ENCODE results near the gene NFATC1.

The NFATC1 gene

DNA sequence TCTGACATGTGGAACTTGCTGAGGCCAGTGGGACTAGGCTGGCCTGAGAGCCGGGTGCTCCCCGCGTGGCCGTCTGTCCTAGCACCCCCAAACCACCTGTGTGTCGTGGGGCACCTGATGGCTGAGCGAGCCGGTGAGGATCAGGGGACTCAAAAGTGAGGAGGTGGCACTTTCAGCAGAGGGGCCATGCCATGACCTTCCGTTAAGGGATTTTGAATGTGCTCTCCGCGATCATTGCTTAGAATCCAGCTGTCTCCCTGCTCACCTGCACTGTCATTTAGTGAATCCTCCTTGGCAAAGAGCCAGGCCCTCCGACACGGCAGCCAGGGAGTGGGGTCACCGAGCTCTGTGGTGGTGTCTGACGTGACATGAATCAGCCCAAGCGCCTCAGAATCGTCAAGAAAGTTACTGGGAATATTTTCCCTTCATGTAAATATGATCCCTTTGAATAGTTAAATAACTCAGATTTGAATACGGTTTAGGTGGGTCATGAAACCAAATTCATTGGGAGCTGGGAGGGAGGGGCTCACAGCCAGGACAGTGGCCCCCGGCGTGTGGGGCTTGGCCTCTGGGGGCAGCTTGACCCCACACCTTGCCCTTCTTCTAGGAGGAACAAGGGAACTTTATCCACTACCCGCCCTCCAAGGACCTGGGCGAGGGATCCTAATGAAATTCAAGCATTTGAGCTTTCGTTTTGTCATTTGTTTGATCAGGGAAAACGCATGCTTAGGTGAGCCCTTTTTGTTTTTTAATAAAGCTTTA, 9.5 kb downstream of the NFATC1 start:
- DNase-seq (ENCODE audit: low spot score), result no peak

DNA sequence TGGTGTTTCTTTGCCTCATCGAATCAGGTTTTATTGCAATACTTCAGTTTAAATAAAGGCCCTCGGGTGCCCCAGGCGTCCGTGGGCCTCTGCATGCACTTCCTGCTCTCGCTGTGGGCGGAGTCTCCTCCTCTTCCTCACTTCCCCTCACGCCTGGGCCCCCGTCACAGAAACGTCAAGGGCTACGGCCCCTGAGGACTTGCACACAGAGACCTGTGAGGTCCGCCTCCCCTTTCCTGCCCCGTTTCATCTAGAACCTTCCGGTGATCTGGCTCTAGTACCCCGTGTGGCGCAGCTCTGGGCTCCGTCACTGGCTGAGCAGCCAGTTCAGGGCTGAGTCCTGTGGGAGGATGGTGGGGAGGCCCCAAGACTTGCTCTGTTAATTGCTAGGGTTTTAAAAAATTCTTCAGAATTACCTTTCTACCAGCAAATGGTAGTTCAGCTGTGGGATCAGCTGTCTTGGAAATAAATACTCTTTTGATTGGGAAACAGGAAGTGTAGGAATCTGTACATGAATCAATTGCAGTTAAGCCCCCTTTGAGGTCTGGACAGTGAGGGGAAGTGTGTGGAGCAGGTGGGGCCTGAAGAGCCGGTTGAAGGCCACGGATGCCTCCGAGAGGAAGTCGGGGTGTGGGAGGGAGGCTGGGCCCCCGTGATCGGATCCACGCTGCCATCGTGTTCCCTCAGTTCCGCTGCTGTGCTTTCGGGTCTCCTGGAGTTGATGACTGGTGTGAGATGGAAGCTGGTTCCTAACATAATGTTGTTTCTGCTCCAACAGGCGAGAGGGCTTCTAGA, 10.2 kb downstream of the NFATC1 start:
- DNase-seq (ENCODE audit: low spot score), result no peak

DNA sequence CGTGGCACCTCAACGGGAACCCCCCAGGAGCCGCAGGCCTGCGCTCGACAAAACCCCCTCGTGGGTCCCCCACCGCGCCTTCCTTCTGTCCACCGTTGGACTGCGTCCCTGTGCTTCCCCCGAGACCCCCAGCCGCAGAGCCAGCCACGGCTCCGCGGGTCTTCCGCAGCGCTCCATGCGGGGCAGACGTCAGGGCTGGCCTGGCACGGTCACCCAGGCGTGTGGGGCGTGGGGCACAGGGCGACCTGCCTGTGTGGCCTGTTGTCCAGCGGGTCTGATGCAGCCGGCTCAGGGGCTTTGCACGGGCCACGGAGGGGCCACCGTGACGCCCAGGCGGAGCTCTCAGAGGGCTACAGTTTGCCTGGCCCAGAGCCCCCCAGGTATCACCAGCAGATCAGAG, 11.0 kb downstream of the NFATC1 start:
- no peak for DNase-seq (ENCODE audit: low spot score)

DNA sequence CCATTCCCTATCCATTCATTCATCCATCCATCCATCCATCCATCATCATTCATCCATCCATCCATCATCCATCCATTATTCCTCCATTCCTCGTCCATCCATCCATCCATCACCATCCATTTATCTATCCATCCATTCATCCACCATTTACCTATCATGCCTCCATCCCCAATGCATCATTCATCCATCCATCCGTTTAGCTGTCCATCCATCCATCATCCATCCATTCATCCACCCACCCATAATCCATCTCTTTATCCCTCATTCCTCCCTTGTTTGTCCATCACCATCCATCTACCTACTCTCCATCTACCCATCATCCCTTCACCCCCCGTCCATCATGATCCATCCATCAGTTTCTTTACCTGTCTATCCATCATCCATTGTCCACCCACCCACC, 13.6 kb downstream of the NFATC1 start:
- no peak for DNase-seq (ENCODE audit: low spot score)

DNA sequence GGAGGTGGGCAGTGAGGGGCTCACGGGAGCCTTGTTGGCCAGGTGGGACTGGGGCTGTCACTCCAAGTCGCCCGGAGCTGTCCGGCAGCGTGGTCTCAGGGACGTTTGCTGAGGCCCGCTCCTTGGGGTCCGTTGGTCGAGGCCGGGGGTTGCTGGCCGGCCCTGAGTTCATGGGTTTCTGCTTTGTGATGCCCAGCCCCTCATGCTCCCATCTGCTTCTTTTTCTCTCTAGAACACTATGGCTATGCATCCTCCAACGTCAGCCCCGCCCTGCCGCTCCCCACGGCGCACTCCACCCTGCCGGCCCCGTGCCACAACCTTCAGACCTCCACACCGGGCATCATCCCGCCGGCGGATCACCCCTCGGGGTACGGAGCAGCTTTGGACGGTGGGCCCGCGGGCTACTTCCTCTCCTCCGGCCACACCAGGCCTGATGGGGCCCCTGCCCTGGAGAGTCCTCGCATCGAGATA, 14.5 kb downstream of the NFATC1 start:
- no peak for DNase-seq (ENCODE audit: low spot score)

DNA sequence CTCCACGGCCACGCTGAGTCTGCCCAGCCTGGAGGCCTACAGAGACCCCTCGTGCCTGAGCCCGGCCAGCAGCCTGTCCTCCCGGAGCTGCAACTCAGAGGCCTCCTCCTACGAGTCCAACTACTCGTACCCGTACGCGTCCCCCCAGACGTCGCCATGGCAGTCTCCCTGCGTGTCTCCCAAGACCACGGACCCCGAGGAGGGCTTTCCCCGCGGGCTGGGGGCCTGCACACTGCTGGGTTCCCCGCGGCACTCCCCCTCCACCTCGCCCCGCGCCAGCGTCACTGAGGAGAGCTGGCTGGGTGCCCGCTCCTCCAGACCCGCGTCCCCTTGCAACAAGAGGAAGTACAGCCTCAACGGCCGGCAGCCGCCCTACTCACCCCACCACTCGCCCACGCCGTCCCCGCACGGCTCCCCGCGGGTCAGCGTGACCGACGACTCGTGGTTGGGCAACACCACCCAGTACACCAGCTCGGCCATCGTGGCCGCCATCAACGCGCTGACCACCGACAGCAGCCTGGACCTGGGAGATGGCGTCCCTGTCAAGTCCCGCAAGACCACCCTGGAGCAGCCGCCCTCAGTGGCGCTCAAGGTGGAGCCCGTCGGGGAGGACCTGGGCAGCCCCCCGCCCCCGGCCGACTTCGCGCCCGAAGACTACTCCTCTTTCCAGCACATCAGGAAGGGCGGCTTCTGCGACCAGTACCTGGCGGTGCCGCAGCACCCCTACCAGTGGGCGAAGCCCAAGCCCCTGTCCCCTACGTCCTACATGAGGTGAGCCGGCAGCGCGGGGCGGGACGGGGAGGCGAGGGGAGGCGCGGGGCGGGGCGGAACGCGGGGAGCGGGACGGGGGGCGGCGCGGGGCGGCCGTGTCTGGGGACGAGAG, 15.2 kb downstream of the NFATC1 start:
- DNase-seq (ENCODE audit: low spot score), result no peak

DNA sequence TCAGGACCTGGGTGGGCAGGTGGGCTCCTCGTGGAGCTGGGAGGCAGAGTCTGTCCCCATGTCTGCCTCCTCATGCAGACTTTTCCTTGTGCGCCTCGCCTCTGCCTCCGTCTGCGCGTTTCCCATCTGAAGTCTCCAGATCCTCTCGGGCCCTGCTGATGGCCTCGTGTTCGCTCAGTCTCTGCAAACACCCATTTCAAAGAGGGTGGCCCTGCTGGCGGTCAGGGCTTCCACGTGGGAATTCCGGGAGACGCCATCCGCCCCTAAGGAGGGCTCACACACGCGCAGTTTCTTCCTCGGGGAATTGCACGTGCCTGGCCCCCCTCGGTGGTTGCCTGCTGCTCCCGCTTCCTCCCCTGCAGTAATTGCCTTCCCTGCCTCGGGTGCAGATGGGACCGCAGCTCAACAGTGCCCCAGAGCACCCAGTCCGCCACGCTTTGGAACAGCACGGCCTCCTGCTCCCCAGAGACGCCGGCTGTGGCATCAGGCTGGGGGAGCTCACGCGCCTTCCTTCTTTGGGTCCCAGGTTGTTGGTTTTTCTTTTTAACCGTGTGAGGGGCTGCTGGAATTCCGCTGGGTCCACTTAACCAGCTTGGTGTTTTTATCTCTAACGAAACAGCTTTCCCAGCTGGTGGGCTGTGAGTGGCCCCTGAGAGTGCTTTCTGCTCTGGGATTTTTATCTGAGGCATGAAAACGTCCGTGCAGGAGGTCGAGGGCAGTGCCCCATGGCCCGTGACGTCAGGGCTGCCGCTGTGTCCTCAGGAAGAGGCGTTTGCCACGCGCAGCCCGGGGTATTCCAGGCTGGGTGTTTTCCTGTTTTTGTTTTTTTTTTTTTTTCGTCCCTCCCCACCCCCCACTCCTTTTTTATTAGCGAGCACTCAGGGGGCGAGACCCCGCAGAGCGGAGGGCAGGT, 16.1 kb downstream of the NFATC1 start:
- DNase-seq (ENCODE audit: low spot score), result no peak

DNA sequence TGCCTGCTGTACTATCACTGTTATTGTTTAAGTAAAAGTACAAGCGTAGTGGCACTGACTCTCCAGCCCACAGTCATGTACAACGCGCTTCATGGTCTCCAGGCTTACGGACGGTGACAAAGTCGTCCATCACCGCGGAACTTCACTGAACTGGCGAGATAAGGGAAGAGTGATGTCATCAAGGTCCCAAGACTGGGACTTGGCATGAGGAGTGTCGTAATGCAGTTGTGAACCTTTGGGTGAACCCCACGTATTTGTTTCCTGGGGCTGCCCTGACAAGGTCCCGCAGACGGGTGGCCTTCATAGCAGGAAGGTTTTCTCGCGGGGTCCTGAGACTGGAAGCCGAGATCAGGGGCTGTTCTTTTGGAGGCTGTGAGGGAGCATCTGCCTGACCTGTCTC, 17.3 kb downstream of the NFATC1 start:
- DNase-seq (ENCODE audit: low spot score), result no peak

DNA sequence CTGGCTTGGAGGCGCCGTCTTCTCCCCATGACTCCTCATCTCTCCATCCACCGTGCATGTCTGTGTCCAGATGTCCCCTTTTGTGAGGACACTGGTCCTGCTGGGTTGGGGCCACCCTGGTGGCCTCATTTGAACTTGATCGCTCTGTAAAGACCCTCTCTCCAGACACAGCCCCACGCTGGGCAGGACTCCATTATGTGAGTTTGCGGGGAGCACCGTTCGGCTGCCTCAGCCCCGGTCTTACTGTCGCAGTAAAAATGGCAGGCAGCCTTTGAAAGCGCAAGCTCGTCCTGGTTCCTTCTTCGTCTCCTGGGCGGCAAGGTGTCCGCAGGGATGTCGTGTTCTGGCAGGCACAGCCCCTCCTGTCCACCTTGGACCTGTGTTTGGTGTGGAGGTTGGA, 17.7 kb downstream of the NFATC1 start:
- no peak for DNase-seq (ENCODE audit: low spot score)

DNA sequence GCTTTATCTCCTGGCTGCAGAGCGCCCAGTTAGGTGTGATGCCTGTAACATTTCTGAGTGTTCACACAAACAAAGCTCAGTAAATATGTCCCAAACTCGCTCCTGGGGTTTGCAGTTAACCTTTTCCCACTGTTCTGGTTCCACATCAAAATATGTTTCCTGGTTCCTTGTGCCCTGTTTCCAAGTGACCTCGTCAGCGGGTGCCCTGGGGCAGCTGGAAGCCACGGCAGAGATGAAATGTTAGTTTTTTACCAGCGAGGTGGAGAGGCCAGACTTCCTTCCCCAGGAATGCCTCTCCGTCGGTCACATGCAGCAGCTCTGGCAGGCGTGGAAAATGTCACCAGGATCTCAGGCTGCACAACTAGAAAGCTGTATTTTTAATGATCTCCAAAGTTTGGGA, 18.2 kb downstream of the NFATC1 start:
- DNase-seq (ENCODE audit: low spot score), result no peak

DNA sequence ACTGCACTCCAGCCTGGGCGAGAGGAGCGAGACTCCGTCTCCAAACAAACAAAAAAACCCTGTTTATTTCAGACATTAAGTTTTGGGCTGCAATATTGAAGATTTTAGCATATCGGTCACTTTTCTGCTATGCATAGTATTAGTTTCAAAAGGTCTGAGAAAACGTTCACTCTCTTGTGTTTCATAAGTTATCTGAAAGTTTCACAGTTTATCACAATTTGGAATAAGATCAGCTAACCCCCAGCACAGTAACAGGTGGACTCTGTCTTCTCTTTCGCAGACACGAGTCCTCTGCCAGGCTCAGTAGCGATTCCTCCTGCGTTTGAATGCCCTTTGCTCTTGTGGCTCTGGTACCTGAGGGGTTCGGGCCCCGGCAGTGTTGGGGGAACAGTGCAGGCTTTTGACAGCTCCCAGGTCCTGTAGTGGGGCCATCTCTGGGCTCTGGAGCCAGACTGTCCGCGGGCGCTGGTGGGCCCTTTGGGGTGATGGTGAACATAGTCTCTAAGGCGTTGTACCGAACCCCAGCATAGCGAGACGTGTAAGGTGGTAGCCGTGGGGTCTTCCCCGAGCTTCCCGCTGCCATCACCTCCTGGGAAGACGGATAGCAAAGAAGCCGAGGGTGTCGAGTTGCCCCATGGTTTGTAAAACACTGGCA, 20.4 kb downstream of the NFATC1 start:
- no peak for DNase-seq (ENCODE audit: low spot score)

DNA sequence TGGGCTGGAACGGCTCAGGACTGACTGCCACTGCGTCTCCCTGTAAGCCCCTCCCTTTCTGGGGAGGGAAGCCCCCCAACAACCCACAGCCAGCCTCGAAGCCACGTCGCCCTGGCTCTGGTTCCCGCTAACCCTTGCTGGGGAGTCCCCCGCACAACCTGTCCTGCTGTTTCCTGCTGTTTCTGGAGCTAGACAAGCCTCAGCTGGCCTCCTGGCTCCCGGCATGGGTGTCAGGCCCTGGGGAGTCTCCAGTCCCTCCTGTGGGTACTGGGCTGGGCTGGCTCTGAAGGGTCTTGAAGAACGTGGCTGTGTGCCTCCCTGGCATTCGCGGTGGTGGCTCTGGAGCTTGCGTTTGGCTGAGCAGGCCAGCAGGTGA, 20.9 kb downstream of the NFATC1 start:
- no peak for DNase-seq (ENCODE audit: low spot score)

DNA sequence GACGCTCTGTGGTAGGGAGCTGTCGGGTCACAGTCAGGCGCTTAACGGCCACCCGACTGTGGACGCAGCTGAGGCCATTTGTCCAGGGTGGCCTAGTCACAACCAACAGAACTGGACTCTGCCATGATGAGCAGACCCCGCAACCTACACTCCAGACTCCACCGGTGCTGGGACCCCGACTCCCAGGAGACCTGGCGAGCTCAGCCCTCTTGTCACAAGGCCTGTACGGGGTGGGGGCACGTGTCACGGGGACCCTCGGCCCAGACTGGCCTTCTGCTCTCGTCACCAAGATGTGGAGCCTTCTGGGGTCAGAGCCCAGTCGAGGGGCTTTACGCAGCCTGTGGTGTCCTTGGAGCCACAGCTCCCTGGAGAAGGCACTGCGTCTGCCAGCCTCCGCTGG, 22.5 kb downstream of the NFATC1 start:
- DNase-seq (ENCODE audit: low spot score), result no peak

DNA sequence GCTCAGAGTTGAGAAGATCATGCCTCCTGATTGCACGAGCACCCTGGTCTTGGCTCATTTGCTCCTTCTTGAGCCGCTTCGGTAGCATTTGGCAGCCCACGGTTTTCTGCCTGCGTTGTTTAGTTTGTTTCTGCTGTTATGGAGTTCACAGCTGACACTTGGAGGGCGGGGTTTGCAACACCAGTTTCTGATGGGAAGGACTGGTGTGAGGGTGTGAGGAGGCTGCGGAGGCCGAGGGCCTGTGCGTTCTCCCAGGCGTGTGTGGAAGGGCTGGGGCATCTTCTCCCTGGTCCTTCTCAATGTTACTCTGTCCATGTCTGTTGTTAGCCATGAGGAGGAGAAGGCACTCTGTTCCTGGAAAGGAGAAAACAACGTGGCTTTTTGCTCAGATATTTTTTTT, 22.9 kb downstream of the NFATC1 start:
- no peak for DNase-seq (ENCODE audit: low spot score)

DNA sequence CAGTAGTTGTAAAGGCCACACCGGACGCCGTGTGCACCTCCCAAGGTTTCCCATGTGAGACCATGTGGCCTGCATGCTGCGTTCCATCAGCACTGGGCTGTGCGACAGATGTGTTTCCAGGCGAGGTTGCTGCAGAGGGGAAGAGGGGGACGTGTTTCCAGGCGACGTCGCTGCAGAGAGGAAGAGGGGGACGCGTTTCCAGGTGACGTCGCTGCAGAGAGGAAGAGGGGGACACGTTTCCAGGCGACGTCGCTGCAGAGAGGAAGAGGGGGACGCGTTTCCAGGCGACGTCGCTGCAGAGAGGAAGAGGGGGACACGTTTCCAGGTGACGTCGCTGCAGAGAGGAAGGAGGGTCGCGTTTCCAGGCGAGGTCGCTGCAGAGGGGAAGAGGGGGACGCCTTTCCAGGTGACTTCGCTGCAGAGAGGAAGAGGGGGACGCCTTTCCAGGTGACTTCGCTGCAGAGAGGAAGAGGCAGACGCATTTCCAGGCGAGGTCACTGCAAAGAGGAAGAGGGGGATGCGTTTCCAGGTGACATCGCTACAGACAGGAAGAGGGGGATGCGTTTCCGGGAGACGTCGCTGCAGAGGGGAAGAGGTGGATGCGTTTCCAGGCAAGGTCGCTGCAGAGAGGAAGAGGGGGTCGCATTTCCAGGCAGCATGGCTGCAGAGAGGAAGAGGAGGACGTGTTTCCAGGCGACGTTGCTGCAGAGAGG, 24.5 kb downstream of the NFATC1 start:
- no peak for DNase-seq (ENCODE audit: low spot score)

DNA sequence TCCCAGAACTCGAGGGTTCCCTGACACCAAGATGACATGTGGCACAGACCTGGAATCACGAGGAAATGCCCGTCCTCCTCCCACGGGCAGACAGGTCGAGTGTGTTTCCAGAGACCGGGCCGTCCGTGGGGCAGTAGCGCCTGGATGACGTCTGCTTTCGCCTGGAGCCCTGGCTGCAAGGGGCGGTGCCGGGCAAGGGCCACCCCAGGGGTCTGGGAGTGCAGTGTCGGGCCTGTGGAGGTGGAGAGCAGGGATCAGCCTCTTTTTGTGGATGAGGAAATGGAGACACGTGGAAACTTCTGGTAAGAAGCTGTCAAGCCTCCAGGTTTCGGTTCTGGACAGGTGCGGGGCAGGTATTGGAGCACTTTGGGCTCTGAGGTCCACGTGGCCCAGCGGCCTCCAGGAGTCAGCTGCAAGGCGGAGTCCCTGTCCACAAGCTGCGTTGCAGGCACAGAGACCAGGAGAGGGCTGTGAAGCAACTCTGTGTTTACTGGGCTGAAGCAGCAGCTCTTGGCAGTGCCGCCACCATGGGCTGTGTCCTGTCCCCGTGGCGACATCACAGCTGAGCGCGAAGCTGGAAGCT, 25.6 kb downstream of the NFATC1 start:
- no peak for DNase-seq (ENCODE audit: low spot score)

DNA sequence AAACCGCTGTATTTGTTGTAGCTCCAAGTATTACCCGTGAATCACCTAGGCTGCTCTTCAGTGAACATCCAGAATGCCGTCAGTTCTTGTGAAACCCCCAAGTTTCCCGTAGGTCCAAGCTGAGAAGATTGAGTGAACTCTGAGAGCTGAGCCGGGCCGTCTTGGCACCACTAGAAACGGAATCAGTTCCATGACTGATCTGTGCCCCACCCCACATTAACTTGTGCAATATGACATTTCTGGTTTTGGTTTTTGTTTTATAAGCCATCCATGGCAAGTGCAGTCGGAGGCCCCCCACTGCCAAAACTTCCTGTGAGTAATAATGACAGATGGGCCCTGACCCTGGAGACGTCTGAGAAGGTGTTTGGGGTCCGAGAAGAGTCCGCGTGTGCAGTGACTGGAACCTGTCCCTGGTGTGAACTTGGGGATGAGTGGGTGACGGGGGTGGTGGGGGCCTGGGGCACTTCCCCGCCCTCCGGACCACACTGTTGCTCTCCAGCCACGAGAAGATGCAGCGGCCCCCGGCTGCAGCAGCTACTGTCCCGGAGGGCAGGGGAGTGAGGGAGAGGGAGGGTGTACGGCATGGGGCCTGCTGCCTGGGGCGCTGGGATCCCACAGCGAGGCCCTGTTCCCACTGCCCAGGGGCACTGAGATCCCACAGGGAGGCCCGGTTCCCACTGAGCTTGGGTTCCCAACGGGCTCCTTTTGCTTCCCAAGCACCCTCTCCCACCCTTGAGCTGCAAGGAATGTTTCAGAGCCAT, 26.5 kb downstream of the NFATC1 start:
- DNase-seq (ENCODE audit: low spot score), result no peak

DNA sequence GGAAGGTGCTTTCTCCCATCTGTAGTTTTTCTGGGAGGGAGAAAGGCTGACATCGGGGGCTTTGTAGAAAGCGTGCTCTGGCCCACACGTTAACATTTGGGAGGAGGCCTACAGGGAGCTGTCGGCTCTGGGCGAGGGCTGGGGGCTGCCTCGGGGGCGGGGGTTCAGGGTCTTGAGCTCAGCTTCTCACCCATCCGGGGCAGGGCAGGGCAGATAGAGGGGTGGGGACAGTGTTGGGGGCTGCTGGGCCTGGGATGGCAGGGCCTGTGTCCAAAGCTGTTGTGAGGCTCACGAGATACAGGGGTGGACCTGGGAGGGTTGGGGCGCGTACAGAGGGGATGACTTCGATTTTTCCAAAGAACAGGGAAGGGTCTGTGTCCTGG, 27.0 kb downstream of the NFATC1 start:
- no peak for DNase-seq (ENCODE audit: low spot score)

Data from HuH-7.5 (cell line).